B cell (primary cell): Measurements from ENCODE around the gene RILPL1. TPM values are rescaled to one million over a fixed set of nuclear protein-coding genes. Genes with fewer than 3 reads are reported as not detected.
A peak's percentile ranks its signal among the peaks of the same experiment; 100 is the strongest.

Experiments
- ATAC-seq: fragments of 200-7000 bp; cut with Tn5 transposase; one replicate; pipeline ENCODE4 v1.10.0; 2021; ENCODE audit warnings: low read depth, mild to moderate bottlenecking, moderate number of reproducible peaks, moderate library complexity
- CTCF ChIA-PET: fragments of 350-600 bp; sonication (Branson Sonifier 250); formaldehyde crosslinking; loops from one replicate; lab custom pipeline; 2021; ENCODE audit warnings: antibody characterized with exemption, inconsistent platforms; lab: Charles Lee
- POLR2A ChIA-PET: fragments of 350-600 bp; sonication (Branson Sonifier 250); formaldehyde crosslinking; loops from one replicate; lab custom pipeline; 2021; ENCODE audit warnings: antibody characterized with exemption; lab: Charles Lee
- DNase-seq: peaks from one replicate; pipeline ENCODE4 v3.0.0; 2013
- H2AFZ ChIP-seq: 2 replicates; pipeline ENCODE4 v1.6.1; 2012; ENCODE audit warnings: mild to moderate bottlenecking, low read depth, low read length; ENCODE audit not compliant: insufficient read depth, poor library complexity, severe bottlenecking
- H3K27ac ChIP-seq, 2 donors: 1 replicate in 1 of 2; 2 replicates in 1 of 2; pipeline ENCODE4 v1.5.1; 2012 to 2013; ENCODE audit warnings: low read length in 2 of 2, mild to moderate bottlenecking in 2 of 2, moderate library complexity in 1 of 2
- H3K27me3 ChIP-seq, 4 experiments: fragments of 200-600 bp in 1 of 4; sonication (generic) in 1 of 4; replicated peaks in 1 of 4; 1 replicate in 2 of 4; 2 replicates in 2 of 4; pipeline versions ENCODE4 v1.6.1 to v1.7.0; 2013 to 2016; ENCODE audit warnings: low read length in 3 of 4, mild to moderate bottlenecking in 2 of 4, mixed read lengths in 1 of 4, moderate library complexity in 1 of 4; ENCODE audit not compliant: insufficient read depth in 4 of 4, control insufficient read depth in 3 of 4; ENCODE audit errors: control extremely low read depth in 1 of 4
- H3K36me3 ChIP-seq, 2 experiments: replicated peaks in 1 of 2; 1 replicate in 1 of 2; 2 replicates in 1 of 2; pipeline versions ENCODE4 v1.6.1 to v1.7.1; 2013; ENCODE audit warnings: low read length in 1 of 2; ENCODE audit not compliant: insufficient read depth in 2 of 2, control insufficient read depth in 1 of 2; ENCODE audit errors: control extremely low read depth in 1 of 2, extremely low read depth in 1 of 2
- H3K4me1 ChIP-seq, 2 donors: fragments of 200-600 bp in 1 of 2; sonication (generic) in 1 of 2; 1 replicate in 1 of 2; 2 replicates in 1 of 2; pipeline versions ENCODE4 v1.5.1 to v1.6.1; 2013 to 2017; ENCODE audit warnings: low read length in 2 of 2; ENCODE audit not compliant: control insufficient read depth in 2 of 2, insufficient read depth in 2 of 2
- H3K4me2 ChIP-seq: replicated peaks from 2 replicates; pipeline ENCODE3; 2012; ENCODE audit warnings: mild to moderate bottlenecking, low read depth, low read length; ENCODE audit not compliant: poor library complexity, severe bottlenecking
- H3K4me3 ChIP-seq, 5 experiments: fragments of 200-600 bp in 1 of 5; sonication (generic) in 1 of 5; 1 replicate in 3 of 5; 2 replicates in 2 of 5; pipeline versions ENCODE4 v1.5.1 to v1.7.0; 2011 to 2016; ENCODE audit warnings: low read length in 4 of 5, mild to moderate bottlenecking in 4 of 5, low read depth in 2 of 5, control low read depth in 1 of 5, moderate library complexity in 1 of 5; ENCODE audit not compliant: insufficient read depth in 1 of 5; ENCODE audit errors: control extremely low read depth in 1 of 5, extremely low read depth in 1 of 5
- H3K79me2 ChIP-seq: fragments of 200-600 bp; sonication (generic); one replicate; pipeline ENCODE4 v1.6.0; 2016; ENCODE audit warnings: low read length; ENCODE audit not compliant: control insufficient read depth, insufficient read depth
- H3K9ac ChIP-seq: fragments of 200-600 bp; sonication (generic); 2 replicates; pipeline ENCODE4 v1.6.1; 2017; ENCODE audit warnings: mild to moderate bottlenecking, low read length, moderate library complexity
- H3K9me3 ChIP-seq, 3 donors: one replicate each; pipeline versions ENCODE4 v1.6.1 to v1.7.1; 2013; ENCODE audit warnings: low read length in 2 of 3; ENCODE audit not compliant: control insufficient read depth in 2 of 3, insufficient read depth in 1 of 3; ENCODE audit errors: control extremely low read depth in 1 of 3
- H4K20me1 ChIP-seq: 2 replicates; pipeline ENCODE4 v1.6.0; 2012; ENCODE audit warnings: mild to moderate bottlenecking, low read length; ENCODE audit not compliant: insufficient read depth, control insufficient read depth, poor library complexity, severe bottlenecking
- H3K27ac Mint-ChIP-seq: one replicate; pipeline ENCODE4 v1.8.0; 2021; ENCODE audit warnings: mixed read lengths
- H3K27me3 Mint-ChIP-seq: one replicate; pipeline ENCODE4 v1.8.0; 2021; ENCODE audit warnings: mixed read lengths
- H3K4me1 Mint-ChIP-seq: one replicate; pipeline ENCODE4 v1.8.0; 2021; ENCODE audit warnings: mixed read lengths
- H3K4me3 Mint-ChIP-seq: one replicate; pipeline ENCODE4 v1.8.0; 2021; ENCODE audit warnings: mixed read lengths
- H3K9me3 Mint-ChIP-seq: one replicate; pipeline ENCODE4 v1.8.0; 2022; ENCODE audit warnings: mixed read lengths; ENCODE audit not compliant: insufficient read depth
- EZH2 ChIP-seq: IDR thresholded peaks from 2 replicates; pipeline ENCODE4 v1.6.1; 2012; ENCODE audit warnings: borderline replicate concordance, low read depth, mild to moderate bottlenecking, moderate library complexity, low read length; ENCODE audit not compliant: insufficient read depth, poor library complexity, severe bottlenecking
- WGBS: methylation state at CpG from one replicate; pipeline ENCODE4 v1.1.5; 2013; ENCODE audit warnings: missing lambda C conversion rate; ENCODE audit not compliant: insufficient coverage; 5-methylcytosine and 5-hydroxymethylcytosine counted together
- intact Hi-C: fragments of 100-400 bp; cut with micrococcal nuclease; formaldehyde crosslinking; loops from one replicate; pipeline ENCODE4 v1.10.0; 2022
- polyA plus RNA-seq: library from polyadenylated mRNA; depleted of rRNA; stranded (reverse); fragments of >200 nt; gene quantifications from 2 replicates; pipeline ENCODE4 v1.2.3, GENCODE V29; 2012
- total RNA-seq, 2 donors: library from RNA; stranded (reverse); fragments of 120-200 nt in 1 of 2; gene quantifications; 1 replicate in 1 of 2; 2 replicates in 1 of 2; pipeline versions ENCODE4 v1.2.3 to v1.2.4, GENCODE V29; 2013 to 2022
- TF ChIP-seq, protein P1 (sequence below): fragments of 200-600 bp; IDR thresholded peaks from one replicate; pipeline ENCODE4 v1.8.0; 2022; ENCODE audit warnings: antibody characterized with exemption, mild to moderate bottlenecking

Gene RILPL1
- total and polyA plus RNA-seq, 2 donors (not counting 1 experiment from before 2014, with no cell fraction given) = 2.6 to 2.8 TPM

GRCh38 chr12:123478069-123478468 is 55.5 kb downstream of the RILPL1 start:
- Histone ChIP-seq H3K27me3 (no peaks in the 10 kb centered on the region), H3K79me2 (peaks cover 5% of the 10 kb centered on the region), H3K36me3 (peaks cover 0 to 3% of the 10 kb centered on the region in 2 experiments), H4K20me1 (no peaks in the 10 kb centered on the region), H3K4me1 (peaks cover 5 to 12% of the 10 kb centered on the region in 2 donors), H3K9ac (no peak overlapping the region), H3K4me2 (no peak overlapping the region), H3K4me3 (no peak overlapping the region), H3K27ac (no peak overlapping the region), H3K9me3 (no peaks in the 10 kb centered on the region), H2AFZ (no peak overlapping the region)
- ATAC-seq = no peak
- H3K4me3 Mint-ChIP-seq = no peak overlapping the region
- TF ChIP-seq, protein P1, sequence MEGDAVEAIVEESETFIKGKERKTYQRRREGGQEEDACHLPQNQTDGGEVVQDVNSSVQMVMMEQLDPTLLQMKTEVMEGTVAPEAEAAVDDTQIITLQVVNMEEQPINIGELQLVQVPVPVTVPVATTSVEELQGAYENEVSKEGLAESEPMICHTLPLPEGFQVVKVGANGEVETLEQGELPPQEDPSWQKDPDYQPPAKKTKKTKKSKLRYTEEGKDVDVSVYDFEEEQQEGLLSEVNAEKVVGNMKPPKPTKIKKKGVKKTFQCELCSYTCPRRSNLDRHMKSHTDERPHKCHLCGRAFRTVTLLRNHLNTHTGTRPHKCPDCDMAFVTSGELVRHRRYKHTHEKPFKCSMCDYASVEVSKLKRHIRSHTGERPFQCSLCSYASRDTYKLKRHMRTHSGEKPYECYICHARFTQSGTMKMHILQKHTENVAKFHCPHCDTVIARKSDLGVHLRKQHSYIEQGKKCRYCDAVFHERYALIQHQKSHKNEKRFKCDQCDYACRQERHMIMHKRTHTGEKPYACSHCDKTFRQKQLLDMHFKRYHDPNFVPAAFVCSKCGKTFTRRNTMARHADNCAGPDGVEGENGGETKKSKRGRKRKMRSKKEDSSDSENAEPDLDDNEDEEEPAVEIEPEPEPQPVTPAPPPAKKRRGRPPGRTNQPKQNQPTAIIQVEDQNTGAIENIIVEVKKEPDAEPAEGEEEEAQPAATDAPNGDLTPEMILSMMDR = no peak
- TF ChIP-seq EZH2 = no peak
- no peak overlapping the region for H3K27ac Mint-ChIP-seq
- no peaks in the 10 kb centered on the region for H3K27me3 Mint-ChIP-seq
- no peaks in the 10 kb centered on the region for H3K9me3 Mint-ChIP-seq
- peaks cover 3% of the 10 kb centered on the region for H3K4me1 Mint-ChIP-seq
- intact Hi-C loops = no loop called here
- no peak for DNase-seq
- 87% methylated on average over 10 of the region's 11 CpGs for WGBS
- CTCF ChIA-PET = no interaction called here
- POLR2A ChIA-PET = interaction anchor here (0.6 kb wide), 1 partner anchor 645 kb away, joined by 4 read pairs; no protein-coding TSS in a partner anchor

DNA sequence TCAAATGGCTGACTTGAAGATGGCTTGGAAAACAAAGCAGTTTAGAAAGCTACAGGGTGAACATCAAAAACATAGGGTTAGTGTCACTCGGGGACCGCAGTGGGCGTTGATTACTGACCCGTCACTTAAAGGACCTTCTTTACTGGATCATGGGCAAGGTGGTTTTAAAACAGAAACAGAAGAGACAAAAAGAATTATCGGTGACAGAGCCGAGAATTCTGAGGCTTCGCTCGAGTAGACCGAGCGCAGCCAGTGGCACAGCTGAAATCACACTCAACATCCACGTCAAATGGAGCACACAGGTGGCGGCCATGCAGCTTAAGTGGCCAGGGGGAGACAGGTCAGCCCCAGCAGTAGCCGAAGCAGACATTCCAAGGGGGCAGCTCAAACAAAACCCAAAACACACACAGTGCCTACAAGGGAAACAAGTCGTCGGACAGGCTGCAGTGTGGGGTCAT is 58.2 kb downstream of the RILPL1 start:
- DNase-seq = no peak
- no peaks in the 10 kb centered on the region for H3K9me3 ChIP-seq

More for the DNA sequence above, 58.2 kb downstream of the RILPL1 start:
- H3K27ac Mint-ChIP-seq = no peak overlapping the region
- H4K20me1 ChIP-seq = peaks cover 13% of the 10 kb centered on the region
- H3K4me1 Mint-ChIP-seq = peaks cover 2% of the 10 kb centered on the region
- 99% methylated on average over 13 of the region's 15 CpGs for WGBS
- CTCF ChIA-PET = no interaction called here
- H3K4me3 ChIP-seq = no peak overlapping the region
- no peaks in the 10 kb centered on the region for H3K27me3 ChIP-seq
- POLR2A ChIA-PET = no interaction called here
- no peak for TF ChIP-seq EZH2
- TF ChIP-seq, protein P1 = no peak
- peak overlapping the region; percentile 52 for H3K9ac ChIP-seq
- H3K27ac ChIP-seq = peak overlapping the region; percentile 35 to 69
- no peak overlapping the region for H3K4me3 Mint-ChIP-seq
- H3K9me3 Mint-ChIP-seq = no peaks in the 10 kb centered on the region
- H3K4me1 ChIP-seq = peaks cover 5 to 12% of the 10 kb centered on the region in 2 donors
- peaks cover 0 to 3% of the 10 kb centered on the region in 2 experiments for H3K36me3 ChIP-seq
- H3K4me2 ChIP-seq = peak overlapping the region; percentile 55
- intact Hi-C loops = no loop called here
- ATAC-seq = no peak
- no peaks in the 10 kb centered on the region for H3K27me3 Mint-ChIP-seq
- H3K79me2 ChIP-seq = peaks cover 21% of the 10 kb centered on the region
- H2AFZ ChIP-seq = peak overlapping the region; percentile 24
